ENCODE results near the gene TIMMDC1.
A peak's percentile ranks its signal among the peaks of the same experiment; 100 is the strongest.

Gene TIMMDC1

DNA sequence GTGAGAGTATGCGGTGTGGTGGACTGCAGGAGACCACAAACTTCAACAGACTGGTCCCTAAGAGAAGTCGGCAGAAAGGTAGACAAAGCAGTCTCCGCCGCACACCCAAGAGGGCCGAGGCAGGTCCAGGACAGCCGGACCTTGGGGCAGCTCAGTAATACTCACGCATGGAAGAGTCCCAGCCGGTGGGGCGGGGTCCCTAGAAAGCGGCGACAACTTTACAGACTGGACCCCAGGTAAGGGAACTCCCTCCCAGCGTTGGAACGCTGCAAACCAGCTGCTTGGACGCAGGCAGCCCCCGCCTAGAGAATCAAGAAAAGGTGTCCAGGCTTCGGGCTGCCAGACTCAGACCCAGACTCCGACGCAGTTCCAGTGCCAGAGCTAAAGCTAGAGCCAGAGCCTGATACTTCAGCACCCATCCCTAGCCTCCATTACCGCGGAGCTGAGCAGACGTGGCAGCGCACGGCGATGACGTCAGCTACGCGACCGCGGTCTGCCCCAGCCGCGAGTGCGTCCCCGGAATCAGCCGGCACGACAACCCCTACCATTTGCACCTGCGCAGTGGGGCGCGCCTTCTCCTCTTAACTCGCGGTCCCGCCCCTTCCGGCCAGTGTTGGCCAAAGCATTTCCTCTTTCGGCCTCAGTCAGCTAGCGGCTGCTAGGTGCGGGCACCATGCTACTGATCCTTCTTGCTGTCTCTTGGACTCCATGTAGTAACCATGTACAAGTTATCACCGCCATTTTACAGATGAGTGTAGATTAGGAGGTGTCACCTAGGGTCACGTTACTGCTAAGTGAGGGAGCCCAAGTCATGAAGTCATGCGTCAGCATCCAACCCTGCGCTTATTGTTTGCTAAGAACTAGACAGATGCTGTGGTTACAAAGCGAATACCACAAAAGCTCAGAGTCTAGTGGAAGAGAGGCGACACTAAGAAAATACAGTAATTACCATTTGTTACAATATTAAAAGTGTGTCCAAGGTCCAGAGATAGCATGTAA is 34.9 kb upstream of the TIMMDC1 start, which contains the start of gene TMEM39A (continued):
- TF ChIP-seq, protein P1, sequence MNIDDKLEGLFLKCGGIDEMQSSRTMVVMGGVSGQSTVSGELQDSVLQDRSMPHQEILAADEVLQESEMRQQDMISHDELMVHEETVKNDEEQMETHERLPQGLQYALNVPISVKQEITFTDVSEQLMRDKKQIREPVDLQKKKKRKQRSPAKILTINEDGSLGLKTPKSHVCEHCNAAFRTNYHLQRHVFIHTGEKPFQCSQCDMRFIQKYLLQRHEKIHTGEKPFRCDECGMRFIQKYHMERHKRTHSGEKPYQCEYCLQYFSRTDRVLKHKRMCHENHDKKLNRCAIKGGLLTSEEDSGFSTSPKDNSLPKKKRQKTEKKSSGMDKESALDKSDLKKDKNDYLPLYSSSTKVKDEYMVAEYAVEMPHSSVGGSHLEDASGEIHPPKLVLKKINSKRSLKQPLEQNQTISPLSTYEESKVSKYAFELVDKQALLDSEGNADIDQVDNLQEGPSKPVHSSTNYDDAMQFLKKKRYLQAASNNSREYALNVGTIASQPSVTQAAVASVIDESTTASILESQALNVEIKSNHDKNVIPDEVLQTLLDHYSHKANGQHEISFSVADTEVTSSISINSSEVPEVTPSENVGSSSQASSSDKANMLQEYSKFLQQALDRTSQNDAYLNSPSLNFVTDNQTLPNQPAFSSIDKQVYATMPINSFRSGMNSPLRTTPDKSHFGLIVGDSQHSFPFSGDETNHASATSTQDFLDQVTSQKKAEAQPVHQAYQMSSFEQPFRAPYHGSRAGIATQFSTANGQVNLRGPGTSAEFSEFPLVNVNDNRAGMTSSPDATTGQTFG (tag by site-specific recombination; IDR thresholded peaks at IDR 0.05; ENCODE audit: borderline replicate concordance), result no peak
- TF ChIP-seq ZNF677 (tag by site-specific recombination; IDR thresholded peaks at IDR 0.05) (no peak), KLF7 (tag by site-specific recombination; IDR thresholded peaks at IDR 0.05; ENCODE audit: borderline replicate concordance) (no peak), GLI4 (tag by site-specific recombination; IDR thresholded peaks at IDR 0.05) (no peak), ZNF664 (tag by site-specific recombination; IDR thresholded peaks at IDR 0.05) (no peak), ZNF585B (tag by site-specific recombination; IDR thresholded peaks at IDR 0.05) (no peak), HOXD13 (CRISPR knock-in tag; IDR thresholded peaks at IDR 0.05; ENCODE audit: borderline replicate concordance) (no peak), ZNF26 (tag by site-specific recombination; IDR thresholded peaks at IDR 0.05) (no peak), ZNF292 (tag by site-specific recombination; IDR thresholded peaks at IDR 0.05; ENCODE audit: borderline replicate concordance, low read depth) (no peak), SP7 (tag by site-specific recombination; IDR thresholded peaks at IDR 0.05) (peak; percentile 55), KLF8 (tag by site-specific recombination; IDR thresholded peaks at IDR 0.05) (no peak), OVOL3 (tag by site-specific recombination; IDR thresholded peaks at IDR 0.05) (no peak), ZSCAN4 (tag by site-specific recombination; IDR thresholded peaks at IDR 0.05) (no peak), KLF16 (tag by site-specific recombination; IDR thresholded peaks at IDR 0.05) (peak; percentile 45; the same call in 1 of the 2 replicates), ZNF792 (tag by site-specific recombination; IDR thresholded peaks at IDR 0.05) (no peak), ZNF473 (tag by site-specific recombination; IDR thresholded peaks at IDR 0.05) (no peak), ZNF76 (tag by site-specific recombination; IDR thresholded peaks at IDR 0.05; ENCODE audit: borderline replicate concordance, low read depth) (peak; percentile 30; the same call in 1 of the 2 replicates), ZNF501 (tag by site-specific recombination; IDR thresholded peaks at IDR 0.05) (0 out of 2 replicates have a peak, but pooled peaks have one; percentile 54), YY2 (tag by site-specific recombination; IDR thresholded peaks at IDR 0.05) (peak; percentile 84), ZNF521 (tag by site-specific recombination; IDR thresholded peaks at IDR 0.05) (no peak), ELK4 (IDR thresholded peaks at IDR 0.05; ENCODE audit: borderline replicate concordance, low read depth, low read length) (no peak), ZNF221 (tag by site-specific recombination; IDR thresholded peaks at IDR 0.05; ENCODE audit: borderline replicate concordance) (no peak), ZNF660 (tag by site-specific recombination; IDR thresholded peaks at IDR 0.05) (0 out of 2 replicates have a peak, but pooled peaks have one; percentile 23), ZNF16 (tag by site-specific recombination; IDR thresholded peaks at IDR 0.05; ENCODE audit: low read depth) (no peak)
- TF ChIP-seq, protein P2, sequence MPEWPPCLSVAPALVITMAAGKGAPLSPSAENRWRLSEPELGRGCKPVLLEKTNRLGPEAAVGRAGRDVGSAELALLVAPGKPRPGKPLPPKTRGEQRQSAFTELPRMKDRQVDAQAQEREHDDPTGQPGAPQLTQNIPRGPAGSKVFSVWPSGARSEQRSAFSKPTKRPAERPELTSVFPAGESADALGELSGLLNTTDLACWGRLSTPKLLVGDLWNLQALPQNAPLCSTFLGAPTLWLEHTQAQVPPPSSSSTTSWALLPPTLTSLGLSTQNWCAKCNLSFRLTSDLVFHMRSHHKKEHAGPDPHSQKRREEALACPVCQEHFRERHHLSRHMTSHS (tag by site-specific recombination; IDR thresholded peaks at IDR 0.05), result no peak
- TF ChIP-seq, protein P3, sequence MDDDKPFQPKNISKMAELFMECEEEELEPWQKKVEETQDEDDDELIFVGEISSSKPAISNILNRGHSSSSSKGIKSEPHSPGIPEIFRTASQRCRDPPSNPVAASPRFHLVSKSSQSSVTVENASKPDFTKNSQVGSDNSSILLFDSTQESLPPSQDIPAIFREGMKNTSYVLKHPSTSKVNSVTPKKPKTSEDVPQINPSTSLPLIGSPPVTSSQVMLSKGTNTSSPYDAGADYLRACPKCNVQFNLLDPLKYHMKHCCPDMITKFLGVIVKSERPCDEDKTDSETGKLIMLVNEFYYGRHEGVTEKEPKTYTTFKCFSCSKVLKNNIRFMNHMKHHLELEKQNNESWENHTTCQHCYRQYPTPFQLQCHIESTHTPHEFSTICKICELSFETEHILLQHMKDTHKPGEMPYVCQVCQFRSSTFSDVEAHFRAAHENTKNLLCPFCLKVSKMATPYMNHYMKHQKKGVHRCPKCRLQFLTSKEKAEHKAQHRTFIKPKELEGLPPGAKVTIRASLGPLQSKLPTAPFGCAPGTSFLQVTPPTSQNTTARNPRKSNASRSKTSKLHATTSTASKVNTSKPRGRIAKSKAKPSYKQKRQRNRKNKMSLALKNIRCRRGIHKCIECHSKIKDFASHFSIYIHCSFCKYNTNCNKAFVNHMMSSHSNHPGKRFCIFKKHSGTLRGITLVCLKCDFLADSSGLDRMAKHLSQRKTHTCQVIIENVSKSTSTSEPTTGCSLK (tag by site-specific recombination; IDR thresholded peaks at IDR 0.05), result no peak
- TF ChIP-seq, protein P4, sequence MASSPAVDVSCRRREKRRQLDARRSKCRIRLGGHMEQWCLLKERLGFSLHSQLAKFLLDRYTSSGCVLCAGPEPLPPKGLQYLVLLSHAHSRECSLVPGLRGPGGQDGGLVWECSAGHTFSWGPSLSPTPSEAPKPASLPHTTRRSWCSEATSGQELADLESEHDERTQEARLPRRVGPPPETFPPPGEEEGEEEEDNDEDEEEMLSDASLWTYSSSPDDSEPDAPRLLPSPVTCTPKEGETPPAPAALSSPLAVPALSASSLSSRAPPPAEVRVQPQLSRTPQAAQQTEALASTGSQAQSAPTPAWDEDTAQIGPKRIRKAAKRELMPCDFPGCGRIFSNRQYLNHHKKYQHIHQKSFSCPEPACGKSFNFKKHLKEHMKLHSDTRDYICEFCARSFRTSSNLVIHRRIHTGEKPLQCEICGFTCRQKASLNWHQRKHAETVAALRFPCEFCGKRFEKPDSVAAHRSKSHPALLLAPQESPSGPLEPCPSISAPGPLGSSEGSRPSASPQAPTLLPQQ (tag by site-specific recombination; IDR thresholded peaks at IDR 0.05), result no peak
